Naive thymus-derived CD8-positive, alpha-beta T cell (primary cell): Measurements from ENCODE around the gene TNKS2. TPM values are rescaled to one million over a fixed set of nuclear protein-coding genes. Genes with fewer than 3 reads are reported as not detected.

ENCODE experiments used
- ATAC-seq, 2 donors: fragments of 150-1000 bp; cut with Tn5 transposase in 1 of 2; sonication (Bioruptor Pico), chemical (Tn5 transposase) in 1 of 2; 1 replicate in 1 of 2; 2 replicates in 1 of 2; pipeline ENCODE4 v1.10.0; 2021; ENCODE audit warnings: mild to moderate bottlenecking in 2 of 2, moderate library complexity in 2 of 2
- POLR2A ChIA-PET: fragments of 350-600 bp; sonication (Branson Sonifier 250); formaldehyde crosslinking; loops from one replicate; lab custom pipeline; 2021; ENCODE audit warnings: antibody characterized with exemption; lab: Charles Lee
- DNase-seq, 10 donors: peaks; one replicate each; pipeline versions ENCODE4 v3.0.0 to v3.0.0-alpha.2; 2020 to 2022
- H3K27ac Mint-ChIP-seq, 10 donors: one replicate each; pipeline ENCODE4 v1.8.0; 2020 to 2022; ENCODE audit warnings: mild to moderate bottlenecking in 10 of 10, mixed read lengths in 10 of 10, moderate library complexity in 4 of 10, inconsistent platforms in 1 of 10
- H3K27me3 Mint-ChIP-seq, 5 donors: one replicate each; pipeline ENCODE4 v1.8.0; 2021 to 2022; ENCODE audit warnings: mixed read lengths in 5 of 5
- H3K36me3 Mint-ChIP-seq, 3 donors: one replicate each; pipeline ENCODE4 v1.8.0; 2020 to 2022; ENCODE audit warnings: mixed read lengths in 3 of 3, mild to moderate bottlenecking in 2 of 3, inconsistent platforms in 1 of 3
- H3K4me1 Mint-ChIP-seq, 4 donors: one replicate each; pipeline ENCODE4 v1.8.0; 2021 to 2022; ENCODE audit warnings: mixed read lengths in 4 of 4
- H3K4me3 Mint-ChIP-seq, 10 donors: one replicate each; pipeline ENCODE4 v1.8.0; 2020 to 2022; ENCODE audit warnings: mild to moderate bottlenecking in 10 of 10, mixed read lengths in 10 of 10, moderate library complexity in 6 of 10, inconsistent platforms in 1 of 10
- H3K9me3 Mint-ChIP-seq, 9 donors: one replicate each; pipeline ENCODE4 v1.8.0; 2020 to 2022; ENCODE audit warnings: mixed read lengths in 9 of 9, mild to moderate bottlenecking in 3 of 9, inconsistent platforms in 1 of 9, moderate library complexity in 1 of 9
- polyA plus RNA-seq, 3 donors: library from polyadenylated mRNA; unstranded; fragments of 300-500 nt; fragmentation: Illumina TruSeq; gene quantifications; one replicate each; pipeline ENCODE4 v1.2.3, GENCODE V29; 2021
- total RNA-seq, 8 experiments: library from RNA in 2 of 8; stranded (reverse) in 2 of 8; gene quantifications; one replicate each; pipeline ENCODE4 v1.2.3 and lab custom pipeline; 2021 to 2026

TNKS2 gene
- total and polyA plus RNA-seq, 5 experiments from 2014 or later: 15.2 to 57.7 (median 25.4) TPM

GRCh38 chr10:91824076-91824475 is 25.9 kb downstream of the TNKS2 start:
- POLR2A ChIA-PET: no interaction called here
- no peaks in the 10 kb centered on the region for H3K27me3 Mint-ChIP-seq
- no peaks in the 10 kb centered on the region for H3K9me3 Mint-ChIP-seq
- peaks cover 0 to 3% (median 0%) of the 10 kb centered on the region in 4 donors for H3K4me1 Mint-ChIP-seq
- peak overlapping the region in 2 of 10 donors; percentile 38 to 53 for H3K27ac Mint-ChIP-seq
- ATAC-seq (no peak), DNase-seq (no peak)
- H3K36me3 Mint-ChIP-seq: peaks cover 8 to 91% (median 30%) of the 10 kb centered on the region in 3 donors
- no peak overlapping the region for H3K4me3 Mint-ChIP-seq

DNA sequence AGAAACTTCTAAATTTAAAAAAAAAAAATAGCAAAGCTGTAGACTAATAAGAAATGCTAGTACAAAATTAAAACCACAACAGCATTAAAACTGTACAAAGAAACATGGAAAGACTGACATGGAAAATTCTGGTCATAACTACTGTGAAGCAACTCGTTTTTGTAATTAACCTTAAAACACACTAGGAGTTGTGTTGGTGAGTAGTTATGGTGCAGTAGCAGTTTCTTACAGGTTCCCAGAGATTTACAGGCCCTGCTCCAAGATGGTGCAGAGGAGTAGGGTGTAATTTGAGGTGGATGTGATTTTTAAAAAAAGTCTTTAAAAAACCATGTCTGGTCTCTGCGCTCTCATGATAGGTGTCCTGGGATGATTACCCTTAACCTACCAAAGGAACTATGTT is 31.0 kb downstream of the TNKS2 start:
- H3K9me3 Mint-ChIP-seq: no peaks in the 10 kb centered on the region
- ATAC-seq (no peak), DNase-seq (no peak)
- no peak overlapping the region for H3K4me3 Mint-ChIP-seq
- peak overlapping the region in 1 of 10 donors; percentile 5 for H3K27ac Mint-ChIP-seq
- peaks cover 0 to 2% (median 0%) of the 10 kb centered on the region in 4 donors for H3K4me1 Mint-ChIP-seq
- H3K36me3 Mint-ChIP-seq: peaks cover 0 to 97% (median 23%) of the 10 kb centered on the region in 3 donors
- POLR2A ChIA-PET: no interaction called here
- H3K27me3 Mint-ChIP-seq: no peaks in the 10 kb centered on the region

DNA sequence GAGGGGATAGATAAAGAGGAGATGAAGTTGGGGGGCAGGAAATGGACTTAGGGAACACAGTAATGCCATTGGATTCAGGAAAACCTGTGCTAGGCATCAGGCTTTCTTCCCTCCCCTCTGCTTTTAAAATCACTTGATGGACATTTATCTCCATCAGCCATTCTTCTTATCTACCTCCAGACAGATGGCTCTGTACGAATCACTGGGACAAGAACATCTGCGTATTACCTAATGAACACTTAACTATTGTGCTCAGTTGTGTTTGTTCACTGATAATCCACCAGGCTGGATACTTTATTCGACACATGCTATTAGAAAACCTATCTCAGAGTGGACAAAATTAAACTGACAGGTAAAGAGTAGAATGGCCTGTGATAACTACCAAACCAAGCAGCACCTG is 40.0 kb downstream of the TNKS2 start:
- DNase-seq: no peak
- POLR2A ChIA-PET: no interaction called here
- Mint-ChIP-seq H3K36me3 (peaks cover 5 to 88% (median 24%) of the 10 kb centered on the region in 3 donors), H3K27ac (no peak overlapping the region), H3K27me3 (no peaks in the 10 kb centered on the region), H3K4me3 (no peak overlapping the region), H3K9me3 (no peaks in the 10 kb centered on the region), H3K4me1 (peaks cover 0 to 3% (median 0%) of the 10 kb centered on the region in 4 donors)
- ATAC-seq: no peak

- H3K27me3 Mint-ChIP-seq: no peaks in the 10 kb centered on the region
- H3K9me3 Mint-ChIP-seq: no peaks in the 10 kb centered on the region
- ATAC-seq: no peak
- no peak for DNase-seq
- no peak overlapping the region for H3K4me3 Mint-ChIP-seq
- peak overlapping the region in 5 of 10 donors; percentile 7 to 57 (median 14) for H3K27ac Mint-ChIP-seq
- POLR2A ChIA-PET: no interaction called here
- H3K36me3 Mint-ChIP-seq: peaks cover 4 to 81% (median 12%) of the 10 kb centered on the region in 3 donors
- no peaks in the 10 kb centered on the region for H3K4me1 Mint-ChIP-seq
These were observed 44.9 kb downstream of the TNKS2 start for GRCh38 chr10:91843083-91843482.

GRCh38 chr10:91856637-91857036 is 58.4 kb downstream of the TNKS2 start:
- POLR2A ChIA-PET: no interaction called here
- DNase-seq: no peak
- no peaks in the 10 kb centered on the region for H3K9me3 Mint-ChIP-seq
- H3K27ac Mint-ChIP-seq: peak overlapping the region in 2 of 10 donors; percentile 40 to 83
- no peaks in the 10 kb centered on the region for H3K4me1 Mint-ChIP-seq
- no peak overlapping the region for H3K4me3 Mint-ChIP-seq
- no peaks in the 10 kb centered on the region for H3K27me3 Mint-ChIP-seq
- H3K36me3 Mint-ChIP-seq: peaks cover 4 to 93% (median 24%) of the 10 kb centered on the region in 3 donors
- ATAC-seq: no peak

- no peaks in the 10 kb centered on the region for H3K4me1 Mint-ChIP-seq
- no peak for ATAC-seq
- H3K27ac Mint-ChIP-seq: peak overlapping the region in 3 of 10 donors; percentile 28 to 87 (median 51)
- POLR2A ChIA-PET: no interaction called here
- no peaks in the 10 kb centered on the region for H3K9me3 Mint-ChIP-seq
- no peaks in the 10 kb centered on the region for H3K27me3 Mint-ChIP-seq
- peaks cover 4 to 93% (median 20%) of the 10 kb centered on the region in 3 donors for H3K36me3 Mint-ChIP-seq
- DNase-seq: no peak
- no peak overlapping the region for H3K4me3 Mint-ChIP-seq
These were observed 62.7 kb downstream of the TNKS2 start for GRCh38 chr10:91860885-91861284.

GRCh38 chr10:91864099-91864498 is 65.9 kb downstream of the TNKS2 start:
- POLR2A ChIA-PET: no interaction called here

GRCh38 chr10:91864744-91865143 is 66.5 kb downstream of the TNKS2 start:
- Mint-ChIP-seq H3K27ac (no peak overlapping the region), H3K4me1 (no peaks in the 10 kb centered on the region), H3K9me3 (no peaks in the 10 kb centered on the region), H3K27me3 (no peaks in the 10 kb centered on the region), H3K36me3 (peaks cover 0 to 60% (median 10%) of the 10 kb centered on the region in 3 donors), H3K4me3 (no peak overlapping the region)
- POLR2A ChIA-PET: interaction anchor here (1.5 kb wide), 1 partner anchor 67 kb away, joined by 3 read pairs; the partner anchor contains the start of gene TNKS2
- DNase-seq (no peak), ATAC-seq (no peak)

More at GRCh38 chr10:91864099-91864498, 65.9 kb downstream of the TNKS2 start:
- Mint-ChIP-seq H3K9me3 (no peaks in the 10 kb centered on the region), H3K27me3 (no peaks in the 10 kb centered on the region), H3K27ac (no peak overlapping the region), H3K36me3 (peaks cover 0 to 66% (median 10%) of the 10 kb centered on the region in 3 donors), H3K4me3 (no peak overlapping the region), H3K4me1 (no peaks in the 10 kb centered on the region)
- DNase-seq (no peak), ATAC-seq (no peak)

GRCh38 chr10:91865562-91866081 is 67.4 kb downstream of the TNKS2 start:
- DNase-seq (no peak), ATAC-seq (no peak)
- Mint-ChIP-seq H3K4me3 (no peak overlapping the region), H3K4me1 (no peaks in the 10 kb centered on the region), H3K36me3 (peaks cover 0 to 52% (median 10%) of the 10 kb centered on the region in 3 donors), H3K27ac (peak overlapping the region in 2 of 10 donors; percentile 4 to 24), H3K27me3 (no peaks in the 10 kb centered on the region), H3K9me3 (no peaks in the 10 kb centered on the region)
- POLR2A ChIA-PET: interaction anchor here (1.5 kb wide), 1 partner anchor 68 kb away, joined by 3 read pairs; the partner anchor contains the start of gene TNKS2

DNA sequence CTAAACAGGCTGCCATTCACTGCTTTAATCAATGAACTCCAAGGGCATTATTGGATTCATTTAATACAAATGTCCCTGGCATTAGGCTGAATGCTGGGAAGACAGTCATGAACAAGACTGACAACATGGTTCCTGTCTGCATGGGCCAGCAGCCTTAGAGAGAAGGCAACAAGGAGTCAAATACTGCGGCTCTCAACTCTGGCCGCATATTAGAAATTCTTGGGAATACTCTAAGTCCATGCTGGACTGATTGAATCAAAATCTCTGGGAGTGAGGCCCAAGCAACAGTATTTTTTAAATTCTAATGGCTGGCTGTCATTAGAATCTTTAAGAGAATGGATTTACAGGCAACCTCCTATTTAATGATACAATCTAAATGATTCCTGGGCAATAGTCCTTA is 76.9 kb downstream of the TNKS2 start:
- Mint-ChIP-seq H3K9me3 (no peaks in the 10 kb centered on the region), H3K27ac (no peak overlapping the region), H3K27me3 (no peaks in the 10 kb centered on the region), H3K36me3 (no peaks in the 10 kb centered on the region), H3K4me3 (no peak overlapping the region), H3K4me1 (no peaks in the 10 kb centered on the region)
- DNase-seq (no peak), ATAC-seq (no peak)
- POLR2A ChIA-PET: interaction anchor here (0.5 to 0.6 kb wide), 2 partner anchors 81 to 82 kb away, joined by 3 to 4 read pairs; no protein-coding TSS in a partner anchor

DNA sequence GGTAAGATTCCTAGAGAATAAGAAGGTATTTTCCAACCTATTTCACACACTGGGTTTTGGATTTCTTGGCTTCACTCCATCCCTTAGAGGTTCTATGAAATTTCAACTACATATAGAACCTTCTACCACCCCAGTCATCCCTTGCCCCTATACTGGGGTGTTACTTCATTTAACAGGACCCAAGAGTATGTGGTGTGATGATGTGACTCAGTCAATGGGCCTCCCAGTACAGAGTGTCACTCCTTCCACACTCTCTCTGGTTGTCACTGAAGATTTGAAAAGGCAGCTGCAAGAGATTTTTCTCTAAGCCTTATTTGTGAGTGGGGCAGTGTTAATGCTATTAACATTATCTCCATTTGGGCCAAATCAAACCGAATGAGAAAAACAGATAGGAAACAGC is 77.6 kb downstream of the TNKS2 start:
- no peak overlapping the region for H3K4me3 Mint-ChIP-seq
- peaks cover 0 to 1% (median 0%) of the 10 kb centered on the region in 9 donors for H3K9me3 Mint-ChIP-seq
- no peak for ATAC-seq
- DNase-seq: no peak
- H3K4me1 Mint-ChIP-seq: no peaks in the 10 kb centered on the region
- H3K27me3 Mint-ChIP-seq: no peaks in the 10 kb centered on the region
- POLR2A ChIA-PET: no interaction called here
- H3K36me3 Mint-ChIP-seq: peaks cover 0 to under 1% (median 0%) of the 10 kb centered on the region in 3 donors
- H3K27ac Mint-ChIP-seq: no peak overlapping the region

DNA sequence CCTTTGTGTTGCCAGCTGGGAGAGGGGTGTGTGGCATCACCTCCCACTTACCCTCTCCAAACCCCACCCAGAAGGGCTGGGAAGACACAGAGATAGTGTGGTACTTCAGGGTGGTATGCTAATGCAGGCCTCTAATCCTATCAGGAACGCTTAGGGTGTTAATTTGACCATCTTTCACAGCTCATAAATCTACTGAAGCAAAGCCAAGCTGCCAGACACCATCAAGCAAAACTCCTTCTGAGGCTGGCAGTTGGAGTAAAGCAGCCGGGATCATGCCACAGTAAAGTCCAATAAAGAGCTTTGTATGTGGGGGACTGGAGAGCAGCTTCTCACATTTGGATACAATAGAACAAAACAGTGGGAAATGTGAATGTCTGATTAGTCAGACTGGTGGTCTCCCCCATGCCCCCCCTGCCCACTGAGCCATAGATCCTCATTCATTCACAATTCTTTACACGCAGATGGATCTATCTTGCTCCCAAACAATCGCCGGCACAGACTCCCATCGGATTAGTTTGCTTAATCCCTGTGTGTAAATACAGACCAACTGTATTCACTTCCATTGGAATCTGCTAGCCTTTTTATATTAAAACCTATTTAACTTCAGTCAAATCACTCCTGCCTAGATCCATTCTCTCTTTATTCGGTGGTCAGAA is 81.4 kb downstream of the TNKS2 start:
- no peaks in the 10 kb centered on the region for H3K27me3 Mint-ChIP-seq
- H3K4me1 Mint-ChIP-seq: no peaks in the 10 kb centered on the region
- POLR2A ChIA-PET: interaction anchor here (0.6 kb wide), 1 partner anchor 72 kb away, joined by 3 read pairs; no protein-coding TSS in a partner anchor
- H3K9me3 Mint-ChIP-seq: peaks cover 0 to 9% (median 3%) of the 10 kb centered on the region in 9 donors
- peak overlapping the region in 1 of 10 donors; percentile 25 for H3K27ac Mint-ChIP-seq
- no peak for DNase-seq
- H3K4me3 Mint-ChIP-seq: no peak overlapping the region
- H3K36me3 Mint-ChIP-seq: peaks cover 0 to 8% (median 6%) of the 10 kb centered on the region in 3 donors
- no peak for ATAC-seq

DNA sequence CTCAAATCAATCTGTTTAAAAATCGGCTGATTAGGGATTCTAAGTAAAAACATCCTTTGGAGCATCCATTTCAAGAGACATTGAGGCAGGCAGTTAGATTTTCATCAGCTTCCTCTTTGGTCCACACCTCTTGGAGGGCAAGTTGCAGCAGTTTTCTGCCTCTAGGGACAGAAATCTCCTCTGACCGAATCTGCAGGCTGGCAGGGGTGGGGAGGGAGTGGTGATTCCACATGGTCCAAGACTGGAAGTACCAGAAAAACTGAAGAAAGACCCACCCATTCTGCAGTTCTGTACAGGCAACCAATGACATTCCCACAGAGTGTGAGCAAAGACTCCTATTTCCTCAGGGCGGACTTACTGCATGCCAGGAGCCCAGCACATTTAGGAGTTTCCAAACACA is 82.1 kb downstream of the TNKS2 start:
- Mint-ChIP-seq H3K9me3 (peaks cover 0 to 9% (median 3%) of the 10 kb centered on the region in 9 donors), H3K27ac (no peak overlapping the region), H3K4me1 (no peaks in the 10 kb centered on the region), H3K36me3 (peaks cover 0 to 8% (median 6%) of the 10 kb centered on the region in 3 donors), H3K27me3 (no peaks in the 10 kb centered on the region), H3K4me3 (no peak overlapping the region)
- POLR2A ChIA-PET: interaction anchor here (0.6 kb wide), 1 partner anchor 72 kb away, joined by 3 read pairs; no protein-coding TSS in a partner anchor
- no peak for DNase-seq
- no peak for ATAC-seq
